Epidermal melanocyte (primary cell): Measurements from ENCODE around the gene CLSTN2.

Experiments
- DNase-seq: peaks from one replicate; pipeline ENCODE4 v3.0.0; 2011; ENCODE audit warnings: low spot score; ENCODE audit not compliant: insufficient read length

Gene CLSTN2

DNA sequence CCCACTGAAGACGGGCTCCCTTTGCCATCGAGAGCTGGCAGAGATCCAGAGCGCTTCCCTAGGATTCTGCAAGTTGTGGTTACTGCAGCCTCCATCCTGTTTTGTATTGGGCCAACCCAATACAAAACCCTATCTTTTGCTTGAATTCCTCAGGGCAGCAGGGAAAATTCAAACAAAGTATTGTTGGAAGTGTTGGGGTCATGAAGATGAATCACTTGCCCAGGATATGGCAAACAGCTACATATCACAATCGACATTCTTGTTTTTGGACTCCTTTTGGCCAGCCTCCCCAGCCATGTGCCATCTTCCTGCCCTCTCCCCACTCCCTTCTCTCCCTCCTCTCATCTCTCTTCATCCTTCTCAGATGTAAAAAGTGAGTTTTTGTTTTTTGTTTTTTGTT is 642.9 kb downstream of the CLSTN2 start:
- no peak for DNase-seq

DNA sequence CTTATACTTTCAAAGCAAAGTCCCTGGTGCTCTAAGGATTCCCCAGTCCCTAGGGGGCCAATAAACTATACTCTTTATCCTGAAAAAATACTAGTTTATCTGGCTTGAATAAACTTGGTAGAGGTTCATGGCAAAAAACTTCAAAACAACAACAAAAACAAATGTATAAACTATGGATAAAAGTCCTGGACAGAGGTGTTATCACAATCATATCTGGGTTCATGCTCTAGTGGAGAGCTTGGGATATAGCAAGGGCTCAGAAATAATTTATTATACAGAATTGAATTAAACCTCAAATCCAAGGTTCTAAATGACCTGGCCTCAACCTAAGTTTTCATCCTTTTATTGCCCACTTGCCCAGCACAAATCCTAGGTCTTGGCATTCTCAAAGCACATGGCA is 644.3 kb downstream of the CLSTN2 start:
- no peak for DNase-seq

DNA sequence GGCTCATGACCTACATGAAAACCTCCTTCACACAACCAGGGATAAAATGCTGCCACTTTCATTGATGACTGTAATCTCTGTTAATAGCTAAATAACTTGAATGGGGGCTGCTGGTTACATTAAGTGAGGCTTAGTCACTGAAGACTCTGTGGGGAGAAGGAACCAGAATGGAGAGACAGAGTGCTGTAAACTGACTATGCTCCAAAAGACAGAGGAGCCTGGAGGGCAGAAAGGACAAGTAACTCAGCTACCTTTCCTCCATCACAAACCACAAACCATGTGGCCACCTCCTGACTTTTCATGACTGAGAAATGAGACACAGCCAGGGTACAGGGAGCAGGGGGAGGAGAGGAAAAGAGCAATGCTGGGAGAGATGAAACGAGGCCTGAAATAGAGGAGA is 645.8 kb downstream of the CLSTN2 start:
- no peak for DNase-seq

DNA sequence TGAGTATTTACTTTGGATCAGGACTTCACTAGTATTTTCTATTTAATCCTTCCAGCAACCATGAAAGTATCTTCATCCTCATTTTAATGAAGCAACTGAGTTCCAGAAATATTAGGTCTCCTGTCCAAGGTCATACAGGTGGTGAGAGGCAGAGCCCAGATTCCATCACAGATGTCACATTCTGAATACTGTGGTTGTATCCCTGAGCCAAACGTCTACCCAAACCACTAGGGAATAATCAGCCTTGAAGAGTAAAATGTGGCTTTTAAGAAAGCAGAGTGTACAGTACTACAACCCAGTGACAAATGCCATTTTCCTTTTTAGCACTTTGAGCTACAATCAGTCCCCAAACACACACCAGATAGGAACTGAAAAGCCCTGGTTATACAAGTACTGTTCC is 649.6 kb downstream of the CLSTN2 start:
- no peak for DNase-seq

DNA sequence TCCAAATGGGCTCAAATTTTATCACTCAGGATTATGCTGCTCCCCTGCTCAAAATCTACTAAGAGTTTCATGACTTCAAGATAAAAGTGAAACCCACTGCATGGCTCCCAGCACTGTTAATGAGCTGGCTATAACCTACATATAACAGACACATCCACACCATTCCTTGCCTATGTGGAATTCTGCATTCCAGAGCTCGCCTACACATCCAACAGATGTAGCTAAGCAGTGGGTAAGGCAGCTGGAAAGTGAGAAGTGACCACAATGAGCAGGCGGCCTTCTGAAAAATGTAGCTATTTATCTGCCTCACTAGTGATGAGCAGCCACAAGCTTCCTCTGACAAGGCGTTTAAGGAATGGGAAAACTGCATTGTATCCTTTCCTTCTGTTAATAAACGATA is 650.8 kb downstream of the CLSTN2 start:
- DNase-seq = no peak

DNA sequence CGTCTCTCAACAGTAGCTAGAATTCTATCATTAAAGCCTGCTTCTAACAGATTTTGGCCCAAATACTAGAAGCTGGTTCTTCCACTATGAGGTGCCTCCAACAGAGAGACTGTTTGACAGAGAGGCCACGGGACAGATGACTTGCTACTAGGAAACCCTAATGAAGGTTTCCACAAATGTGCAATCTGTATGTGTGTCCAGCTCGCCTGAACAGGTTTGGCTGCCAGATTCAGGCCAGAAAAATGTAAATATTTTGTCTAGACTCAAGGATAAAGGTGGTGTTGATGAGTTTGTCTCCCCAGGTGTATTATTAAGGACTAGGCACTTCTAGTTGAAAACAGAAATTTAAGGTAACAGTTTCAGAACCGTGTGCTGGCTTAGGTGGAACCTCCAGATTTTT is 651.3 kb downstream of the CLSTN2 start:
- no peak for DNase-seq

DNA sequence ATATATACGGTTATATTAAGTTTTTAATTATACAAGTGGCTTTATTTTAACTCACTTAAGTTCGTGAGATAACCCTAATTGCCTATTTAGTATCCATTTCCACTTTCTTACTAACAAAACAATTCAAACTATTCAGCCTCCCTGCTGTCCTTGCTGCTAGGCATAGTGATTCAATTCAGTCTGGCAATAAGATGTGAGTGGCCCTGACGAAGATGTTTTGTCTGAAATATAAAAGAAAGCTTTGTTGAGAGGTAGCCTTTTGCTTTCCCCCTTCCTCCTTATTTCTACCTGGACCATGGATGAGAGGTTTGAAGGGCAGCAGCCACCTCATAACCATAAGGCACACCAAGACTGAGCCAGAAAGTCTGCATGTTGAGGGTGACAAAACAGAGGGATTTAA is 653.6 kb downstream of the CLSTN2 start:
- DNase-seq = no peak

DNA sequence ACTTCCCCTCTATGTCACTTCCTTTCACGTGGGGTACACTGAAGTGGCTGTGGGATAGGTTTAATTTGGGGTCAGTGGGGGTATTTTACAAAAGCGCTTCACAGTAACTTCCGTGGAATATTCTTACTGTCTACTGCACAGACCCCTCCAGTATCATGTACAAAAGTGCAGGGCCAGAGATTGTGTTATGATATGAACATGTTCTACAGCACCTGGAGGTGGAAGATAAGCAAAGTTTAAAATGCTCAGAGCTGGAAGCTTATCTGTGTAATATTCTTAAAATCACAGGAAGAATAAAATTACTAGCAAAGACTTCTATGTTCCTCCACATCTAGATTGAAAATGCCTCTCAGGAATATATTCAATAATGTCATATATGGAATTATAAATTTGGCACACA is 658.8 kb downstream of the CLSTN2 start:
- DNase-seq = no peak

DNA sequence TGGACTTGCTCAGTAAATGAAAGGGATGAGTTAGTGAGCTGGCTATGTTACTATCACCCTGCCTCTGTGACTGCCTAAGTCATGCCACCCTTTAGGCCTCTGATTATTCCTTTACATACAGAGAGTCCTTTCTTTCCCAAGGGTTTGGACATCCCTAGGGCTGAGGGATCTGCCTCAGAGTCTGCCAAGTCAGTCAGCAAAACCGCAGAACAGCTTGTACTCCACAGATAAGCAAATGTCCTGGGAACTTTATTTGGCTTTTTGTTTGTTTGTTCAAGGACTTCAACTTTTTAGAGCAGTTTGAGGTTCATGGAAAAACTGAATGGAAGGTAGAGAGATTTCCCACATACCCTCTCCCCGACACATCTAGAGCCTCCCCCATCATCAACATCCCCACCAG is 660.3 kb downstream of the CLSTN2 start:
- DNase-seq = peak; percentile 69

DNA sequence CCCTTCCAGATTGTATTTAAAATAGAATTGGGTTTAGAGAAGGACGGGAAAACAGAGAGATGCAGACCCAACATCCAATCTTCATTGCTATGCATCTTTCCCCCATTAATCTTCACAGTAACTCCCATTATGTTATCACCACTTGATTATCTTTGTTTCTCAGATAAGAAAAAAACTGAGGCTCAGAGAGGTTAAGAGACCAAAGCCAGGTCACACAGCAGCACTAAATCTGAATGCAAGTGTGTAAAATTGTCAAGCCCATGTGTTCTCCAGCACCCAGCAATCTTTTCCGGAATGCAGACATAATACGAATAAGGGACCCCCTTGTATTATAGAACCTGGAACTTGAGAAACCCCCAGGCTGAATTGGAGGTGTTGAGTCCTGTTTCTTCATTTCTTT is 662.4 kb downstream of the CLSTN2 start:
- DNase-seq = no peak

DNA sequence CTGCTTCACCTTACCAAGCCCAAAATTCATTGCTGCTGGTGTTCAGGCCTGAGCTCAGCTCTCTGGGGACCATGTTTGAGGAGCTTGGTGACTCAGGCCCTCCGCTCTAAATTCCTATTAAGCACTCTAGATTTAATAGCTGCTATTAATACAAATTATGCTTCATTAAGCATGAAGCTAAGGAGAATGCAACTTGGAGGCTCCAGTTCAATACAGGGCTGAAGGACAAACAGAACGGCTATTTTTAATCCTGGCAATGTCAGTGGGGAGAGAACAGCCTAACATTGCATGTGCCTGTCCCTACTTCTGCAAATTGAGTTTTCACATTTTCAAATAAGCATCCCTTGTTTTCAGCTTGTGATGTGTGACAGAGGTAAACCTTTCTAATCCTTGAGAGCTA is 662.8 kb downstream of the CLSTN2 start:
- no peak for DNase-seq

DNA sequence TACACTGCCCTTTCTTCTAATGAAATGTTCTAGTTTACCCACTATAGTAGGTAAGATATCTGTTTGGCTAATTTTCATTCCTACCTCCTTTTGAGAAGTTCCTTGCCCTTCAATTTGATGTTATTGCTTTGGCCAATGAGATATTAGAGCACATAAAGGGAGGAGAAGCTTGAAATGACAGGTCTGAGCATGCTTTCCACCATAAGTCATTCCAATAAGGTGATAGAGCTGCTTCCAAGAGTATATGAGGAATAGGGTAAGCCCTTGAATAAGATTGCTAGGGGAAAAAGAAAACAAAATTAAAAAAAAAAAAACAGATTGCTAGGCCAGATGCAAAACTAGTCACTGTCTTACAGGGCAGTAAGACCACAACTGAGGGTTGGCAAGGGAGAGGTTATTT is 664.0 kb downstream of the CLSTN2 start:
- DNase-seq = no peak

DNA sequence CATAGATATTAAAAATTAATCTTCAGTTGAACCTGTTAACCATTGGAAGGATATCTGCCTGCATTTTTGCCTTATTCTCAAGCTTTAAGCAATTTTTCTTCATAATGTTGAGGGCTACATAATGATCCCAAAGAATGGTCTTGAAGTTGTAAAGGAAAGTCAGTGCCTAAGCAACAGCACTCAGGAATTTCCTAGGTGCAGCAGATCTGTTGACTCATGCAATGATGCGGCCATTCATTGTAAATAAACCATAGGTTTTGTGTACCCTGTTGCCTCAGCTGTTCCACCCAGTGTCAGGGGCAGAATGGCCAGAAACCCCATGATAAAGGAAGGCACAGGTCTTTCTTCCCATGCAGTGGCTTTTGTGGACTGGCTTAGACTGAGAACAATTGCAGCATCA is 664.5 kb downstream of the CLSTN2 start:
- DNase-seq = no peak

DNA sequence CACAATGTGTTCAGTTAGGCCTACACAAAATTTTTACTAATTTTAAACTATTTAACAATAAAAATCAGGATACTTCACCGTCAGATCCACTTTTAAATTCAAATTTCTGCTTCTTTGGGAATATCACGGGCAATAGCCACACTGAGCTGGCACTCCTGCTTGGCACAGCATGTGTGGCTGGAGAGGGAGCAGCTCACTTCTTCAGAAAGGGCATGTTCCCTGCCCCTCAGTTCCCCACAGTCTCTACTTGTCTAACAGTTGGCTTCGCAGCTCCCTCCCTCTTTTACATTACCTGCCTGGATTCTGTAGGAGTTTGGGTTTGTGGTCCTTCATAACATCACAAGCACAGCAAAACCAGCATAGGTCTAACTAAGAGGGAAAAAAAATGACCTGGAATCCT is 666.9 kb downstream of the CLSTN2 start:
- DNase-seq = no peak

DNA sequence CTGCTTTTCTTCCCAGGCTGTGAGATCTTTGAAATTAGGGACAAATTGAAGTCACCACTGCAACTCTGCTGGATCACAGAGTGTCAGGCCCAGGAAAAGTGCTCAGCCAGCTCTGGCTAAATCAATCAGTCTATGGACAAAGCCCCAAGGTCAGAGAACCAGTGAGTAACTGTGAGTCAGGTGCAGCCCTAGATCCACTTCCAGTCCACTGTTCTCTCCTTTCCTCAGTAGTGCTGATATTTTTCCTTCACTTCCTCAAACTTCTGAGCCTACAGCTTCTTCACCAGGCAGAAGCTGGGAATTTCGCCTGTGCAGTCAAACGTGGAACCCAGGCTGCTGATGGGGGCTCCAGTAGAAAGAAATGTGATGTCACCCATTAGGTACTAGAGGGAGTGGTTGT is 667.8 kb downstream of the CLSTN2 start:
- no peak for DNase-seq

DNA sequence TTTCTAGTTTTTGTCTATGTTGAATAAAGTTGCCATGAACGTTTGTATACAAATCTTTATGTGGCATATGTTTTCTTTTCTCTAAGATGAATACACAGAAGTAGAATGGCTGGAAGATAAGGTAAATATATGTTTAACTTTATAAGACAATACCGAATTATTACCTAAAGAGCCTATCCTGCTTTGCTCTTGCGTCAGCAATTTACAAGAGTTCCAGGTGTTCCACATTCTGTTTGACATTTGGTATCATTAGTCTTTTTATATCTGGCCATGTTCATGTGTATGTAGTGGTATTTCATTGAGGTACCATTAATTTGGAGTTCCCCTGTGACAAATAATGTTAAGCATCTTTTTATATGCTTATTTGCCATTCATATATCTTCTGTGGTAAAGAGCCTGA is 668.8 kb downstream of the CLSTN2 start:
- DNase-seq = no peak

DNA sequence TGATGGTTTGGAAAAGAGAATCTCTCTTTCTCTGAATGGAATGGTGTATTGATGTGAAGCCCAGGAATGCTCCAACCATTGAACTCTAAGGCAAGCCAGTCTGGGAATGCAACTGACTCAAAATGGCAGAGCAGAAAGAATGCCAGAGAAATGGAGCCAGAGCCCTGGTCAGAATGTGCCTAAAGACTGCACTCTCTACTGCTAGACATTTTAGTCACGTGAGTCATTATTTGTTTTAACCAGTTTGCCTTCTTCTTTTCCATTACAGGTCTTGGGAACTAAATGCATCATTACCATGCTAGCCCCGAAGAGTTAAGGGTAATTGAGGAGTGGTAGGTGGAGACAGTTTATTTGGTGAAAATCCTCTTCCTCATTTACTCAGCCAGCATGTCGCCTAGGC is 675.6 kb downstream of the CLSTN2 start:
- DNase-seq = no peak

DNA sequence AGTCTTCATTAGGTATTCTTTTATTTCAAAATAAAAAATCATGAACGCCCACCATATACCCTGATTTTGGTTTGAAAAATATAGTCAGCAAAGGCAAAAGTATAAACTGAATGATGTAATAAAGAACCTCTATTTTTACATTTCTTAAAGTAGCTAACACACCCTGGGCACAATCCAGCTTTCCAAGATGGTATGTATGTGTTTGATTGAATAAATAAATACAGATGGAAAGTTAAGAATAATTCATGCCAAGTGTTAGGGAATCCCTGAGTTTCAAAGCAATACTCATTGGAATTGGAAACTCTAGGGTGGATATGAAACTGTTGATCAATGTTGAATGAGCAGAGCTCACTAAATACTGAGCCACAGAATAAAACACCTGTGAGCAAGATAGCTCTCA is 679.0 kb downstream of the CLSTN2 start:
- no peak for DNase-seq

DNA sequence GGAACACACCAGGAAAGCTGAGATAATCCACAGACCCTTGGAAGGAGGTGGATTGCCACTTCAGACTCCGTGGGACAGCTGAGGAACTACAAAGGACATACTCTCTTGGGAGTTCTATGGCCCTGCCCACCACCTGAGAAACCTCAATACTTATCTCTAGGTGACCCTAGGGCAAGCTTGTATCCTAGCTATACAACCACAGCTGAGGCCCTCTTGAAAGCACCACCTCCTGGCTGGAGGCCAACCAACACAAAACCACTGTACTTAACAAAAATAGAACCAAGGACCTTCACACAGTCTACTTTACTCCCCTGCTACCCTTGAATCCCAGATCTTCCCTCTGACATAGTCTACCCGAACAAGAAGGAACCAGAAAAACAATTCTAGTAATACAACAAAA is 682.1 kb downstream of the CLSTN2 start:
- no peak for DNase-seq

DNA sequence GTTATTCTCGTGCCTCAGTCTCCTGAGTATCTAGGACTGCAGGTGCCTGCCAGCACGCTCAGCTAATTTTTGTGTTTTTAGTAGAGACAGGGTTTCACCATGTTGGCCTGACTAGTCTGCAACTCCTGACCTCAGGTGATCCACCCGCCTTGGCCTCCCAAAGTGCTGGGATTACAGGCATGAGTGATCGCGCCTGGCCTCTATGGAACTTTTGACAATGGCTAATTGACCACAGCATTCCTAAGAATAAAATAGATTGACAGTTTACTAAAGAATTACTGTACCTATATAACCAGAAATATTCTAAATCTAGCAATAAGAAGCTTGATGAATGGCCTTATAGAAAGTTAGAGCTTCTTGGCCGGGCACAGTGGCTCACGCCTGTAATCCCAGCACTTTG is 691.9 kb downstream of the CLSTN2 start:
- no peak for DNase-seq
